HG03558 (cell line): ENCODE results near the gene OGFR.

Experiments used
- ATAC-seq: cut with Tn5 transposase; IDR thresholded peaks from one replicate; pipeline ENCODE4 v1.9.1; 2021; ENCODE audit warnings: moderate number of reproducible peaks; ENCODE audit not compliant: unreplicated experiment; ENCODE audit errors: extremely low read depth

The OGFR gene

GRCh38 chr20:62768551-62769287, 35.9 kb upstream of the OGFR start:
- no peak for ATAC-seq

DNA sequence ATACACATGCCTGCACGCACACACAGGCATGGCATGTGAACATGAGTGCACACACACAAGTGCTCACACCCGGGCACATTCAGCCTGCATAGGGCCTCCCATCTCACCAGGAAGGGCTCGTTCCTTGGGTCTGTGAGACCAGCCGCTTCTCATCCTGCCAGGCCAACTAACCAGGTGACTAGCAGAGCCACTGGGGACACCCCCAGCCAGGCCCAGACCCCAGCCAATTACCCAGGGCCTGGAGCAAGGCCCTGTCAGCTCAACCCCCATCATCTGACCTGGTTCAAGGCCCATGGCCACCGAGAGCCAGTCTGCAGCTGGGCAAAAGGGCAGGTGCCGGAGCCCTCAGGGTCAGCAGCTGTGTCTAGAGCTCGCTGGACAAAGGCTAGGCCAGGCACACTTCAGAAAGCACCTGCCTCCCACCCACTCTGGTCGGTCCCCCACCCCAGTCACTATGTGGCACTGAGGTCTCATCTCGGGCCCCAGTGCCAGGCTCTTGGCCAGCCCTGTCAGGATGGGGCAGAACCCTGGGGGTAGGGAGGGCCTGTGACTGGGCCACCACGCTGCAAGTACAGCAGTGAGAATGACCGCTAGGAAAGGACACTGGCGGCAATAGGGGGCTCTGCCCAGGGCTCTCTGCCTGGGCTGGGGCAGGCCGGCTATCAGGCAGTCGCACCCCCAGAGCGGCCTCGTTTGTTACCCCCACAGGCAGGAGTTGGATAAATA, 35.1 kb upstream of the OGFR start:
- ATAC-seq, result no peak

DNA sequence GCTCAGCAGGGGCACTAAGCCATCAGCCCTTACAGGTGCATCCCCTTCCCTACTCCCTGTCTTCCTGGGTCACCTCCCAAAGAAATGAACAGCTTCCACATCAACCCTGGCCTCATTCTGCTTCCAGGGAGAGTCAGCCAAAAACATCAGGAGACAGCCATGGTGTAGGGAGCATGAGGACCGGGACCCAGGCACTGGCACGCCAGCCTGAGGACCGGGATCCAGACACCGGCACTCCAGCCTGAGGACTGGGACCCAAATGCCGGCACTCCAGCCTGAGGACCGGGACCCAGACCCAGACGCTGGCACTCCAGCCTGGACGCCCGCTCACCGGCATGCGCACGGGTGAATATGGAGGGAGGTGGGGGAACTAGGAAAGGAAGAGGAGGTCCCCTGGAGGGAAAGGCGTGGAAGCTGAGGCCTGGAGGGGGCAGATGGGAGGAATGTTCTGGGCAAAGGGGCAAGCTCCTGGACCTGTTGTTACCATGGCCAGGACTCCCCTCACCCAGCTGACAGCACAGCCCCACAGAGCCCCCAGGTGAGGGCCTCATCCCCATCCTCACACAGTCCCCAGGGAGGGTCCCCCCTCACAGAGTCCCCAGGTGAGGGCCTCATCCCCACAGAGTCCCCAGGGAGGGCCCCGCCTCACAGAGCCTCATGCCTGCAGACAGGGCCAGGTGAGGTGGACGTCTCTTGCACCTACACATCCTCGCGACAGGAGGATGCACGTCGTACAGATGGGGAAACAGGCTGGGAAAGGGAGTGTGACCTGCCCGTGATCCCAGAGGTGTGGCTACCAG, 34.3 kb upstream of the OGFR start:
- no peak for ATAC-seq

DNA sequence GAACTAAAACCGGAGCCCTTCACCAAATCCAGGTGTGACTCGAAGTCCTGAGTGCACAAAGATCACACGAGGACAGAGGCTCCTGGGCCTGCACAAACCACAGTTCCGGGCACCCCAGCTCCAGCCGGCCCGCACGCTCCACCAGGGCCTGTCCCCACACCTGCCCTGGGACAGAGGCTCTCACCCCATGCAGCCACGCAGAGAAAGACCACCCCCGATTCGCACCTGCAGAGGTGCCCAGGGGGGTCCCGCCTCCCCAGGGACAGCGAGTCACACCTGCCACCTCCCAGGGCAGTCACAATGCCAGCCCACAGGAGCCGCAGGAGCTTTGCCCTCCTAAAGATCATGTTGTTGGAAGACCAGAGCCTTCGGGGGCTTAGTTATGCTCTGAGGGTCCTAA, 33.7 kb upstream of the OGFR start:
- no peak for ATAC-seq

DNA sequence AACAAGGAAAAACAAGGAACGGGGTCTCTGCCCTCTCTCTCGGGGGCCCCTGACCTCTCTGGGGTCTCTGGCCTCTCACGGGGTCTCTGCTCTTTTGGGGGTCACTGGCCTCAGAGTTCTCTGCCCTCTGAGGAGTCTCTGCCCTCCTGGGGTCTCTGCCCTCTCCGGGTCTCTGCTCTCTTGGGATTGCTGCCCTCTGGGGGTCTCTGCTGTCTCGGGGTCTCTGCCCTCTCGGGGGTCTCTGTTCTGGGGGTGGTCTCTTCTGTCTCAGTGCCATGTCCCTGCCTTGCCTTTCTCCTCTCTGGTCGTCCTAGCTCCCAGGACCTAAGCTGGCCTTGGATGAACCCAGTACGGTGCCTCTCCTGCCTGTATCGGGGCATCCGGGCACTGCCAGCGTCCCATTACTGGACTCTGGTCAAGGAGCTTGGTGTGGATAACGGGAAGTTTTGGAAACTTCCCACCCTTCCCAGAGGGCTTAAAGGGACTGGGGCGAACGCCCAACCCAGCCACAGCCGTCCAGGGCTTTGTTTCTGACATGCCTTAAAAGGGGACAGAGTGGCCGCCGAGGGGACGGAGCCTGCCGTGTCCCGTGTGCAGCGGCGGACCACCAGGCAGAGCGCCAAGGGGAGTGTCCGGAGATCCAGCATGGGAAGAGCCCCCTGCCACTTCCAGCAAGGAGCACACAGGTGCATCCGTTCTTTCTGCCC, 33.1 kb upstream of the OGFR start:
- no peak for ATAC-seq

DNA sequence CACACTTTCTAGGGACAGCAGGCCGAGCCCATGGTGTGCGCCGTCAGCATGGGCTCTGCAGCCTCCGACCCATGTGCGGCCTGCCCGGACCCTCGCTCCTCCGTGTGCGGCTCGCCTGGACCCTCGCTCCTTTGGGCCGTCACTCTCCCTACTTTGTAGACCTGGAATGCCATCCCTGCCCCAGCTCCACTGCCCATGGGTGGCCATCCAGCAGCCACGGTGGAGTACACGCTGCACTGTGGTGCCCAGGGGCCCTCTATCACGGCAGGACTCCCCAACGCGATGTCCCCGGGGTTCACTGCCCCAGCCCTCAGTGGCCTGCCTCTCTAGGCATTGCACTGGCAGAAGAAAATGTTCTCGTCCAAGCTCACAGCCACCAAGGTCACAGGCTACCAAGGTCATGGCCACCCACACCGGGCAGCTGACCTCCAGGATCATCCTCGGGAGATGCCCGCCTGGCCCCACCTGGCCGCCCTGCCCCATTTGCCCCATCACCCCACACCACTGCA, 32.5 kb upstream of the OGFR start:
- ATAC-seq, result no peak

DNA sequence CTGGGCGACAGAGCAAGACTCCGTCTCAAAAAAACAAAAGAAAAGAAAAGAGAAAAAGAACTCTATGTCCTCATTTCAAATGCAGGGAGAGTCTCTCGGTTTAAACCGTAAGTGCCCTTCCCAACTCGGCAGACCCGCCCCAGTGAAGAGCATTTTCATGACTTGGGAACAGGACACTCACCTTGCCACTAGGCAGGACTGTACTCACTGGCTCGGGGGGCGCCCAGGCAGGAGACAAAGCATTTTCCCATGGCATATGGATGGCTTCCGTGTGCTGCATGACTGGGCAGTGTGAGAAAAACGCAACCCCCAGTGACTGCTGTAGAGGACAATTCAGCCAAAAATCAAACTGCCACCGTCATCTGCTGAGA, 32.0 kb upstream of the OGFR start:
- ATAC-seq, result no peak

GRCh38 chr20:62772990-62773844, 31.4 kb upstream of the OGFR start:
- ATAC-seq, result no peak

DNA sequence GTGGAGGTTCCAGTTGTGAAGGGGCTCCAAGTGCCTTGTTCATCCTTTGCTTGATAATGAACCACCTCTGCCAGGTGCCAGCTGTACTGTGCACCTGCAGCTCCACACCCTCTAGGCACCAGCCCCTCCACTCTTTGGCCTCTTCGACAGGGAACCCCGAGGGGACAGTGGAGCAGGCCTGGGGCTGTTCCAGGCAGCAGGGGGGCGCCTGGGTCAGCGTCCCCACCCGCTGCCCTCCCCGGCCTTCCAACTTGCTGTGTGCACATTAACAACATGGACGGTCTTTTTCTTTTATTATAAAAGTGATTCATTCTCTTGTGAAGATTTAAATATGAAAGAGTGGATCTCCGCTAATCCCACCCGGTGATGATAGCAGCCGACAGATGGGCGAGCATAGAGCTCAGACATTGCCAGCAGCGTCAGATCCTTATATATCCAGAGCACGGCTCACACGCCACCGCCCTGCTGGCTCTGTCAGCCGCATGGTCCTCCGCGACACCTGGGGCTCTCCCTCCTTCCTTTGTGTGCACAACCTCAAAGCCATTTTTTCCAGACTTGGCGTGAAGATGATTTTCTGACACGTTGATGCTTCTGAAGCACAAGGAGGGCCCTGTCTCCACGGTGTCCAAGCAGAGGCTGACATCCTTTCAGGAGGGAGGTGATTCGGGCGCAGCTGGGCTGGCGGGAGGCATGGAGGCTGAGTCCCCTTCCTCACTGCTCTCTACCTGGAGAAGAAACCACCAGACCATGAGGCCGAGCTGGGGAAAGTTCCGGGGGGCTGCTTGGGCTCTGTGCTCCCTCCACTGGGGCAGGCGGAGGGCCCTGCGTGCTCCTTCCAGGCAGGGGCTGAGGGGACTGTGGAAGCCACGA, 30.6 kb upstream of the OGFR start:
- ATAC-seq, result no peak

GRCh38 chr20:62774762-62775161, 29.9 kb upstream of the OGFR start:
- no peak for ATAC-seq

GRCh38 chr20:62775206-62775605, 29.4 kb upstream of the OGFR start:
- ATAC-seq, result no peak

DNA sequence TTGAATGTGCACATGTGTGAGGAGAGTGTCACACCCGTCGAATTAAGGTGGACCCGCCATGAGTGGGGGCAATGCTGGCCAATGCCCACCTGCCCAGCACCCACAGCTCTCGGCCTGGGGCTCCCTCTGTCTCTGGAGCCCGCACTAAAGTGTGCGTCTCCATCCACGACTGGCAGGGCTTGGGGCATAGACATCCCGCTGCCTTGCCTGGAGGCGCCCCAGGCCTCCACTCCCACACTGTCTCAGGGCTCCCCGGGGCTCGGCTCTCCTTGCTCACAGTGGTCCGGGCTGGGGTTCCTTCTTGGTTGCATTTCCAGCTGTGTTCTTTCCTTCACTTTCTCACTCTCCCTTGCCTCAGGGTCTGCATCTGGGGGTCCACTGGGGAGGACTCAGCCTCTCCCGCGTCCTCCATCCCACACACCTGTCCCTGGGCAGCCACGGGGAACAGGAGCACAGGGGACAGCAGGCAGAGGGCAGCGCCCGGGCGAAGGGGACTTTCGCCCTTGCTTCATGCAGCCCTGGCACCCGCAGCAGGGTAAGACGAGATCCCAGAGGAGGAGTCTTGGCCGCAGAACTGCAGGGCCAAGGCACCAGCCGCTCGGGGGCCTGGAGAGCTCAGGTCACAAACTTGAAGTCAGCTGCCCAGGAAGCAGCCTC, 28.5 kb upstream of the OGFR start:
- no peak for ATAC-seq

DNA sequence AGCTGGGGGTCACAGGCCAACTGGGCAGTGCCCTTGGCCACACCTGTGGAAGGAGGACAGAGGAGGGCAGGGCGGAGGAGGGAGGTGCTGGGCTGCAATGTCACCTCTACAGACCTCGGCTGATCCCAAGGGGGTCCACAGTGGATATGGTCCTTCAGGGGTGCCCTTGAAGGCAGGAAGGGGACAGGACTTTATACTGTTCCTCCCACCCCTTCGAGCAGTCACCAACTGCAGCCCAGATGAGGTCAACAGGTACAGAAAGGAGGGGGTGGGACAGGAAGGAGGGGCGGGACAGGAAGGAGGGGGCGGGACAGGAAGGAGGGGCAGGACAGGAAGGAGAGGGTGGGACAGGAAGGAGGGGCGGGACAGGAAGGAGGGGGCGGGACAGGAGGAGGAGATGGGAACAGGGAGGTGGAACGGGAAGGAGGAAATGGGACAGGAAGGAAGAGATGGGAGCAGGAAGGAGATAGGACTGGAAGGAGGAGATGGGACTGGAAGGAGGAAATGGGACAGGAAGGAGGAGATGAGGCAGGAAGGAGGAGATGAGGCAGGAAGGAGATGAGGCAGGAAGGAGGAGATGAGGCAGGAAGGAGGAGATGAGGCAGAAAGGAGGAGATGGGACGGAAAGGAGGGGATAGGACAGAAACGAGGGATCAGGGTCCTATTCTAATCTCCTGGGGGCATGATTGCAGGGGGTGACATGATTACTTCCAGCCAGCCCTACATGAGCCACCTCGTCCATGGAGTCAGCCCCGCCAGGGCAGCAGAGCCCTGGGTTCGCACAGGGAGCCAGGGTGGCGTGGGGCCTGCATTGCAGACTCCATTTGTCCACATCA, 27.7 kb upstream of the OGFR start:
- no peak for ATAC-seq

- ATAC-seq, result no peak
Measured at GRCh38 chr20:62777528-62777830, 27.2 kb upstream of the OGFR start.

GRCh38 chr20:62778058-62778457, 26.6 kb upstream of the OGFR start:
- no peak for ATAC-seq

GRCh38 chr20:62778601-62779416, 25.8 kb upstream of the OGFR start:
- ATAC-seq, result no peak

DNA sequence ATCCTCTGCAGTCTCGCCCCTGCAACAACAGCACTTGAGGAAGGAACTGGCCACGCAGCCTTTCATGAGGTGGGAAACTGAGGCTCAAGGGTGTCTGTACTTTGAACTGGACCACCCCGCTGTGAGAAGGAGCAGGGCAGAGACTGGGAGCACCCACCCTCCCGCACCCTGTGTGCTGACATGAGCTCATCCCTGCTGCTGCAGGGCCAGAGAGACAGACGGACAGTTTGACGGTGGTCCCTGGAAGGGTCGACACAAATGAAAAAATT, 25.3 kb upstream of the OGFR start:
- ATAC-seq, result no peak
